Activated naive CD4-positive, alpha-beta T cell treated with anti-CD3 and anti-CD28 coated beads, Interleukin-2, amount 50 U/mL, for 24 hours (primary cell): ENCODE measurements around the gene IGFBP5.

ENCODE experiments used
- H3K27ac Mint-ChIP-seq: one replicate; pipeline ENCODE4 v1.8.0; 2021; ENCODE audit warnings: mild to moderate bottlenecking, mixed read lengths
- H3K27me3 Mint-ChIP-seq: one replicate; pipeline ENCODE4 v1.8.0; 2021; ENCODE audit warnings: mixed read lengths
- H3K36me3 Mint-ChIP-seq: one replicate; pipeline ENCODE4 v1.8.0; 2021; ENCODE audit warnings: mixed read lengths
- H3K4me1 Mint-ChIP-seq: one replicate; pipeline ENCODE4 v1.8.0; 2021; ENCODE audit warnings: mixed read lengths
- H3K4me3 Mint-ChIP-seq: one replicate; pipeline ENCODE4 v1.8.0; 2021; ENCODE audit warnings: mild to moderate bottlenecking, mixed read lengths
- H3K9me3 Mint-ChIP-seq: one replicate; pipeline ENCODE4 v1.8.0; 2021; ENCODE audit warnings: mixed read lengths

Gene IGFBP5, protein sequence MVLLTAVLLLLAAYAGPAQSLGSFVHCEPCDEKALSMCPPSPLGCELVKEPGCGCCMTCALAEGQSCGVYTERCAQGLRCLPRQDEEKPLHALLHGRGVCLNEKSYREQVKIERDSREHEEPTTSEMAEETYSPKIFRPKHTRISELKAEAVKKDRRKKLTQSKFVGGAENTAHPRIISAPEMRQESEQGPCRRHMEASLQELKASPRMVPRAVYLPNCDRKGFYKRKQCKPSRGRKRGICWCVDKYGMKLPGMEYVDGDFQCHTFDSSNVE

DNA sequence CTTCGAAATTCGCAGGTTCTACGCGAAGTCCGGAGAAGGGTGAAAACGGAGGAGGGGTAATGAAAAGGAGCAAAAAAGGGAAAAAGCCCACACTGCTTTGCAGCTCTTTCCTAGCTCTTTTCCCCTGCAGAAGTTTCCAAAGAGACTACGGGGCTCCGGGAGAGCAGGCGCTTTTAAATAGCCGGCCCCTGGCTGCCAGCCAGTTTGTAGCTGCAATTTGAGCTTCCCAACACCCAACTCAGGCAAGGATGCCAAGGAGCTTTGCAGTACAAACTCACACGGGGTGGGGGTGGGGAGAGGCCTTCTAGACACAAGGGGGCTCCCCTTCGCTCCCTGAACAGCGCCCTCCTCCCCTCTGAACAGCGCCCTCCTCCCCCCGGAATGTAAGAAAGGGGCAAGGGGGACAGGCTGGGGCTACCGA lies at the start of gene IGFBP5:
Gene IGFBP5 (minus strand): TSS at position 149 of the 421 bp plus-strand sequence. CDS start 774 bp downstream, outside the sequence.
- H3K9me3 Mint-ChIP-seq = no peaks in the 10 kb centered on the region
- no peak within 1 kb of the TSS for H3K27ac Mint-ChIP-seq
- H3K4me3 Mint-ChIP-seq = peak within 1 kb of the TSS; percentile 77
- peaks cover 38% of the 10 kb centered on the region for H3K27me3 Mint-ChIP-seq
- H3K36me3 Mint-ChIP-seq = no peaks in the 10 kb centered on the region
- peaks cover 31% of the 10 kb centered on the region for H3K4me1 Mint-ChIP-seq

GRCh38 chr2:216743781-216744180 lies 48.4 kb upstream of the IGFBP5 start:
- peaks cover 16% of the 10 kb centered on the region for H3K27me3 Mint-ChIP-seq
- no peaks in the 10 kb centered on the region for H3K4me1 Mint-ChIP-seq
- no peak overlapping the region for H3K4me3 Mint-ChIP-seq
- H3K27ac Mint-ChIP-seq = no peak overlapping the region
- no peaks in the 10 kb centered on the region for H3K36me3 Mint-ChIP-seq
- no peaks in the 10 kb centered on the region for H3K9me3 Mint-ChIP-seq

DNA sequence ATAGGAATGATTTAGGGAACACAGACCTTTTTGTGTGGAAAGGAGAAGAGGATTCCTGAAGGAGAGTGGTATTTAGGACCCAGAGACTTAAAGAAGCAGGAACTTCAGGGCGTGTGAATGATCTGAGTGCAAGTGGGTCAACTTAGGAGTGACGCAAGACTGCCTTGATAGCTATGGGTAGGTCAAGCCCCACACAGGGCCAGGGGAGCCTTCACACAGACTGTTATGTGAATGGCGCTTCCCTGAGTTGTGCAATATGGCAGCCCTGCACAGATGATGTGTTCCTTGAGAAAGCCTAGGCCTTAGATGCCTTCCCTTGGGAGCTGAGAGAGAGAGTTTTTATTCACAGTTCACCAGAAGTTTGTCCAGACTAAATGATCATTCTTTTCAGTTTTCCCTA lies 47.1 kb upstream of the IGFBP5 start:
- no peaks in the 10 kb centered on the region for H3K4me1 Mint-ChIP-seq

DNA sequence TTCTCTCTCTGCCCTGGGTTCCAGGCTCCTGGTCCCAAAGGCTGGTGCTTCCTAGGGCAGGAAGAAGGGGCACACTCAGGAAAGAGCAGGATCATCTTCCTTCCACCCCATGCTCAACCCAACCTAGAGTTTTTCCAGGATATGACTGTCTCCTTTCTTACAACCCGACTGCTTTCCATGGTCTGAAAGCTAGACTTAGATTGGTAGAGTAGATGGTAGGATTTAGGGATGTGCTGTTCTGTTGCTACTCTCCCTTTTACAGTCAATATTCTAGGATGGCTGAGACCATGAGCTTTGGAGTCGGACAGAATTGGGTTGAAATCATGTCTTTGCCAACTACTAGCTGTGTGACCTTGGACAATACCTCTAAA lies 45.9 kb upstream of the IGFBP5 start:
- Mint-ChIP-seq H3K4me1 (no peaks in the 10 kb centered on the region), H3K4me3 (no peak overlapping the region), H3K36me3 (no peaks in the 10 kb centered on the region), H3K27me3 (peaks cover 11% of the 10 kb centered on the region), H3K27ac (no peak overlapping the region), H3K9me3 (no peaks in the 10 kb centered on the region)

More for the DNA sequence above, 47.1 kb upstream of the IGFBP5 start:
- Mint-ChIP-seq H3K9me3 (no peaks in the 10 kb centered on the region), H3K27ac (no peak overlapping the region), H3K36me3 (no peaks in the 10 kb centered on the region), H3K27me3 (peaks cover 11% of the 10 kb centered on the region), H3K4me3 (no peak overlapping the region)

- no peak overlapping the region for H3K4me3 Mint-ChIP-seq
- peaks cover 9% of the 10 kb centered on the region for H3K27me3 Mint-ChIP-seq
- H3K27ac Mint-ChIP-seq = no peak overlapping the region
- no peaks in the 10 kb centered on the region for H3K9me3 Mint-ChIP-seq
- no peaks in the 10 kb centered on the region for H3K4me1 Mint-ChIP-seq
- H3K36me3 Mint-ChIP-seq = no peaks in the 10 kb centered on the region
These were observed 45.3 kb upstream of the IGFBP5 start for GRCh38 chr2:216740557-216741222.

DNA sequence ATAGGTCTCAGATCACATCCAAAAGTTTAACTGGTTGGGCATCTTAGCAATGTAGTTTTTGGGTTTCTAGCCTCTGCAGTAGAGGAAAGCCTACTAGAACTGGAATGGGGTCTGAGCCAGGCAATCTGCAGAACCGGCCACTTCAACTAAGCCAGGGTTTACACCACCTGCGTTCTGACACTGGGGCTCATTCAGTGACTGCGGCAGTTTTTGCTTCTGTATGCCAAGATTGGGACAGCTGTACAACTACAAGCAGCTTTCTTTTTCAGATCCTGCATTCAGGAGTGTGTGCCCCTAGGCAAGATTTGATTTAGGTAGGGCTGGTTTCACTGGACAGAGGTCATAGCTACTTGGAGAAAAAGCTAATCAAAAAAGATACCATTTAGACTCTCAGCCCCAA lies 43.7 kb upstream of the IGFBP5 start:
- H3K4me3 Mint-ChIP-seq = no peak overlapping the region
- no peaks in the 10 kb centered on the region for H3K9me3 Mint-ChIP-seq
- H3K27me3 Mint-ChIP-seq = peaks cover 7% of the 10 kb centered on the region
- H3K27ac Mint-ChIP-seq = no peak overlapping the region
- no peaks in the 10 kb centered on the region for H3K4me1 Mint-ChIP-seq
- H3K36me3 Mint-ChIP-seq = no peaks in the 10 kb centered on the region

DNA sequence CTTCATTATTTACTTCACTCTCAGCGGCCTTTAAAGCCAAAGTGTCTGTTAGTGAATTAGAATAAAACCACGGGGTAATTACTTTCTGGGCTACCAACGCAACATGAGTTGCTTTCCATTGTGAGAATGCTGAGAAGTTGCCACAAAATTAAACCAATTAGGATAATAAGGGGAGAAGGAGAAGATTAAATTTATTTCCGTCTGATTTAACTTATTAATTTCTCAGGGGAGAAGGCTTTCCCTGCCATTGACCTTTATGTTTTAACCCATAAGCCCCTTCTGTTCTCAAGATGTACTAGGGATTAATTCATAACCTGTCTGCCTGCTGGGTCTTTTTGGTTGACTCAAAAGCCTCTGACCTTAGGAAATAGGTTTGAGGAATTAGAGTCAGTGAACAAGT lies 42.3 kb upstream of the IGFBP5 start:
- no peaks in the 10 kb centered on the region for H3K36me3 Mint-ChIP-seq
- H3K27ac Mint-ChIP-seq = no peak overlapping the region
- no peaks in the 10 kb centered on the region for H3K4me1 Mint-ChIP-seq
- no peak overlapping the region for H3K4me3 Mint-ChIP-seq
- H3K9me3 Mint-ChIP-seq = no peaks in the 10 kb centered on the region
- H3K27me3 Mint-ChIP-seq = peaks cover 9% of the 10 kb centered on the region

- Mint-ChIP-seq H3K4me1 (no peaks in the 10 kb centered on the region), H3K4me3 (no peak overlapping the region), H3K27me3 (peaks cover 9% of the 10 kb centered on the region), H3K36me3 (no peaks in the 10 kb centered on the region), H3K27ac (no peak overlapping the region), H3K9me3 (no peaks in the 10 kb centered on the region)
These were observed 41.0 kb upstream of the IGFBP5 start for GRCh38 chr2:216736326-216736725.

DNA sequence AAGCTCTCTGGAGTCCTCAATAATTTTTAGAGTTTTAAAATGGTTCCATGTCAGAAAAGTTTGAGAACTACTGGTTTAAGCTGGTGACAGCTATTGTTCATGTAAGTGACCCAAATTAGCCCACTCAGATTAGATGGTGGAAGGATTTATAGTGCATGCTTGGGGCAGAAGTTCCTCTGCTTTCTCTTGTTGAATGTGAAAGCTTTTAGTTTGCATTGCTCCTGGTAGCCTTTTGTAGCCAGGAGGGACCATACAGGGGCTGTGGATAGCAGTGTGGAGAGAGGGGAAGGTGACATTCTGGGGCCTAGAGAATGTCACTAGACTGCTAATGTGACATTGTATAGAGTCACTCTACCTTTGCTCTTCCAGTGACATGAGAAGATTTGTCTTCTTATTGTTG lies 40.3 kb upstream of the IGFBP5 start:
- peaks cover 7% of the 10 kb centered on the region for H3K27me3 Mint-ChIP-seq
- no peaks in the 10 kb centered on the region for H3K4me1 Mint-ChIP-seq
- H3K4me3 Mint-ChIP-seq = no peak overlapping the region
- no peaks in the 10 kb centered on the region for H3K36me3 Mint-ChIP-seq
- H3K27ac Mint-ChIP-seq = no peak overlapping the region
- H3K9me3 Mint-ChIP-seq = no peaks in the 10 kb centered on the region

GRCh38 chr2:216735086-216735485 lies 39.7 kb upstream of the IGFBP5 start:
- Mint-ChIP-seq H3K4me1 (no peaks in the 10 kb centered on the region), H3K27ac (no peak overlapping the region), H3K9me3 (no peaks in the 10 kb centered on the region), H3K27me3 (peaks cover 7% of the 10 kb centered on the region), H3K36me3 (no peaks in the 10 kb centered on the region), H3K4me3 (no peak overlapping the region)

GRCh38 chr2:216733046-216733445 lies 37.7 kb upstream of the IGFBP5 start:
- Mint-ChIP-seq H3K36me3 (no peaks in the 10 kb centered on the region), H3K27me3 (peaks cover 5% of the 10 kb centered on the region), H3K4me1 (no peaks in the 10 kb centered on the region), H3K9me3 (no peaks in the 10 kb centered on the region), H3K27ac (no peak overlapping the region), H3K4me3 (no peak overlapping the region)

DNA sequence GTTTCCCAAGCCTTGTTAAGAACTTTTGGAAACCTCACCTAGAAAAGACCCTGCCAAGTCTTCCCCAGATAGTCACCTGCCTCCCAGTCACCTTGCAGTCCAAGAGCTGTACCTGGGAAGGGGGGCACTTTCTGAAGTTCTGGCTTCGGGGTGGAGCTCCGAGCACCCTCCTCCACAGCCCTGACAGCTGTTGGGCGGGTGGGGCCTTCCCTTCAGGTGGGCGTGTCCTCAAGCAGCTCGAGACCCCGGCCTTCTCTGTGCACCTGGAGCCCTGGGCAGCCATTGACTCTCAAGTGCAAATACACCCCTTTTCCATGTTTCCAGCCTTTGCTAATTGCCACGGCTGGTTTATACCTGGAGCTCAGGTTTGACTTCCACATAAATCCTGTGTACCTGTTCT lies 37.0 kb upstream of the IGFBP5 start:
- Mint-ChIP-seq H3K36me3 (no peaks in the 10 kb centered on the region), H3K27ac (no peak overlapping the region), H3K4me1 (no peaks in the 10 kb centered on the region), H3K4me3 (no peak overlapping the region), H3K9me3 (no peaks in the 10 kb centered on the region), H3K27me3 (peaks cover 5% of the 10 kb centered on the region)

DNA sequence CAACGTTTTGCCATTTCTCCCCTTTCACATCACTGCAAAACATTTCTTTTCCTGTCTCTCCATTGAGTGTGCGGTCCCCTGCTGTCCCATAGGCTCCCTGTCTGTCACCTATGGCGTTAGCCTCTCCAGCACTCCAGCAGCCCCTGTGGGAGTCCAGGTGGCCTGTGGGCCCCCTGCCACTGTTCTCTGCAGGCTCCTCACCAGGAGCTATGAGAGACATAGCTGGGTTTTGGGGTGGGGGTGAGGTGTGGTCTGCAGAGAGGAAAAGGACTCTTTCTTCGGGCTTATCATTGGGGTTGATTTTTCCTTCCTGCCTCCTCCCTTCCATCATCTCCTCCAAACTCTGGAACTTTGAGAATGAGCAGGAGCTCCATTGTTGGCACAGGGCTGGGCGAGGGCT lies 36.1 kb upstream of the IGFBP5 start:
- Mint-ChIP-seq H3K36me3 (no peaks in the 10 kb centered on the region), H3K27me3 (peaks cover 4% of the 10 kb centered on the region), H3K9me3 (no peaks in the 10 kb centered on the region), H3K4me3 (no peak overlapping the region), H3K4me1 (no peaks in the 10 kb centered on the region), H3K27ac (no peak overlapping the region)

DNA sequence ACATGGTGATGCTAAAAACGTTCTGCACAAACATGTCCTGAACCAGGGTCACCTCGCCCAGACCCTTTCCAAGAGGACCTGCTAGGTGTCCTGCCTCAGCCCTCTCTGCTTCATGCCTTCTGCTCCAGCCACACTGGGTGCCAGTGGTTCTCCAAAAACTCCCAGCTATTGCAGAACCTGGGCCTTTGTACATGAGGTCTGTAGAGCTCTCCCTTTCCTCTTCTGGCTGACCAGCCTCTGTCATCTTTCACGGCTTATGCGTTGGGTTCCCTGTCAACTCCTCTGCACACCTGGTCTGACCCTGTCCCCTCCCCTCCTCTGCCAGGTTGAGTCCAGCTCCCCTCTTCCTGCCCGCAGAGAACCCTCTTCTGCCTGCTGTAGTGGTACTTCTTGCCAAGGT lies 35.5 kb upstream of the IGFBP5 start:
- H3K4me1 Mint-ChIP-seq = no peaks in the 10 kb centered on the region
- H3K36me3 Mint-ChIP-seq = no peaks in the 10 kb centered on the region
- H3K27me3 Mint-ChIP-seq = peaks cover 4% of the 10 kb centered on the region
- H3K9me3 Mint-ChIP-seq = no peaks in the 10 kb centered on the region
- H3K4me3 Mint-ChIP-seq = no peak overlapping the region
- H3K27ac Mint-ChIP-seq = no peak overlapping the region

GRCh38 chr2:216727346-216728122 lies 32.2 kb upstream of the IGFBP5 start:
- peaks cover 2% of the 10 kb centered on the region for H3K27me3 Mint-ChIP-seq
- no peaks in the 10 kb centered on the region for H3K4me1 Mint-ChIP-seq
- no peak overlapping the region for H3K27ac Mint-ChIP-seq
- H3K4me3 Mint-ChIP-seq = no peak overlapping the region
- no peaks in the 10 kb centered on the region for H3K9me3 Mint-ChIP-seq
- no peaks in the 10 kb centered on the region for H3K36me3 Mint-ChIP-seq

DNA sequence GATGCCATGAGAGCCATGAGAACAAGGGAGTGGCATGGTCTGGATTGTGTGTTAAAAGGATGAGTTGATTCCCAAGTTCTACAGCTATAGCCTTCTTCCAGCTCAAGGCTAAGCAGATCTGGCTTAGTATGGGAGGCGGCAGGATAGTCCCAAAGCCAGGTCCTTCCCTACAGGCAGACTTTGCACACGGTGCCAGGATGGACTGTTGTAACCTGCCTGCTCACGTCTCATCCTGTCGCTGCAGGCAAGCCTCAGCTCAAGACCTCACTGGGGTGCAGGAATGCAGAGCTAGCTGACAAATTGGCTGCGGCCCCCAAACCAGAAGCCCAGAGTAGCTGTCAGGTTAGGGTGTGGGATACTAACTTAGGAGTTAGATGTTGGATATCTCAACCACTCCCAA lies 28.8 kb upstream of the IGFBP5 start:
- no peaks in the 10 kb centered on the region for H3K9me3 Mint-ChIP-seq
- peaks cover 2% of the 10 kb centered on the region for H3K27me3 Mint-ChIP-seq
- no peaks in the 10 kb centered on the region for H3K4me1 Mint-ChIP-seq
- no peaks in the 10 kb centered on the region for H3K36me3 Mint-ChIP-seq
- H3K27ac Mint-ChIP-seq = peak overlapping the region; percentile 52
- no peak overlapping the region for H3K4me3 Mint-ChIP-seq
